Measurements from ENCODE around the gene ZNF883.

DNA sequence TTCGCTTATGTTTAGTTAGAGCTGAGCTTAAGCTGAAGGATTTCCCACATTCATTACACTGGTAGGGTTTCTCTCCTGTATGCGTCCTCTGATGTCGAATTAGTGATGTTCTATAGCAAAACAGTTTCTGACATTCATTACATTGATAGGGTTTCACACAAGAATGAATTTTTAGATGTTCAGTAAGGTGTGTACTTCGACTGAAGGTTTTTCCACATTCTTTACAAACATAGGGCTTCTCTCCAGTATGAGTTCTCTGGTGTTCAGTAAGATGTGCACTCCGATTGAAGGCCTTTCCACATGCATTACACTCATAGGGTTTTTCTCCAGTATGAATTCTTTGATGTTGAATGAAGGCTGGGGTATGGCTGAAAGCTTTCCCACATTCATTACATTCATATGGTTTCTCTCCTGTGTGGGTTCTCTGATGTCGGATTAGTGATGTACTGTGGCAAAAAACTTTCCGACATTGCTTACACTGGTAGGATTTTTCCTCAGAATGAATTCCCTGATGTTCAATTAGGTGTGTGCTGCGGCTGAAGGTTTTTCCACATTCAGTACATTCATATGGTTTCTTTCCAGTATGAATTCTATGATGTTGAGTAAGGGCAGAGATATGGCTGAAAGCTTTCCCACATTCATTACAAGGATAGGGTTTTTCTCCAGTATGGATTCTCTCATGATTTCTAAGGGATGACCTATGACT is 14.6 kb downstream of the ZNF883 start:
- no peak for TF ChIP-seq EP300 (IDR thresholded peaks at IDR 0.05)
- TF ChIP-seq, protein P1, sequence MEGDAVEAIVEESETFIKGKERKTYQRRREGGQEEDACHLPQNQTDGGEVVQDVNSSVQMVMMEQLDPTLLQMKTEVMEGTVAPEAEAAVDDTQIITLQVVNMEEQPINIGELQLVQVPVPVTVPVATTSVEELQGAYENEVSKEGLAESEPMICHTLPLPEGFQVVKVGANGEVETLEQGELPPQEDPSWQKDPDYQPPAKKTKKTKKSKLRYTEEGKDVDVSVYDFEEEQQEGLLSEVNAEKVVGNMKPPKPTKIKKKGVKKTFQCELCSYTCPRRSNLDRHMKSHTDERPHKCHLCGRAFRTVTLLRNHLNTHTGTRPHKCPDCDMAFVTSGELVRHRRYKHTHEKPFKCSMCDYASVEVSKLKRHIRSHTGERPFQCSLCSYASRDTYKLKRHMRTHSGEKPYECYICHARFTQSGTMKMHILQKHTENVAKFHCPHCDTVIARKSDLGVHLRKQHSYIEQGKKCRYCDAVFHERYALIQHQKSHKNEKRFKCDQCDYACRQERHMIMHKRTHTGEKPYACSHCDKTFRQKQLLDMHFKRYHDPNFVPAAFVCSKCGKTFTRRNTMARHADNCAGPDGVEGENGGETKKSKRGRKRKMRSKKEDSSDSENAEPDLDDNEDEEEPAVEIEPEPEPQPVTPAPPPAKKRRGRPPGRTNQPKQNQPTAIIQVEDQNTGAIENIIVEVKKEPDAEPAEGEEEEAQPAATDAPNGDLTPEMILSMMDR (IDR thresholded peaks at IDR 0.05): no peak
